Heart left ventricle (tissue), 16 donors: ENCODE results near the gene MET. TPM values are rescaled to one million over a fixed set of nuclear protein-coding genes. Genes with fewer than 3 reads are reported as not detected.

Experiments
- ATAC-seq, 4 donors: fragments of 200-7000 bp; cut with Tn5 transposase; one replicate each; pipeline ENCODE4 v1.9.1; 2020 to 2022; ENCODE audit warnings: moderate library complexity in 4 of 4, mild to moderate bottlenecking in 3 of 4, moderate number of reproducible peaks in 1 of 4
- DNase-seq, 5 donors: peaks; one replicate each; pipeline ENCODE4 v3.0.0-alpha.2; 2020
- H3K27ac ChIP-seq, 12 donors: fragments of 200-600 bp; sonication (generic) in 4 of 12; one replicate each; pipeline versions ENCODE4 v1.5.0 to v1.8.0; 2016 to 2022; ENCODE audit warnings: mild to moderate bottlenecking in 2 of 12
- H3K27me3 ChIP-seq, 9 donors: fragments of 200-600 bp; sonication (generic) in 2 of 9; one replicate each; pipeline versions ENCODE4 v1.5.1 to v1.8.0; 2016 to 2022; ENCODE audit warnings: mild to moderate bottlenecking in 3 of 9
- H3K36me3 ChIP-seq, 9 donors: fragments of 200-600 bp; sonication (generic) in 2 of 9; one replicate each; pipeline versions ENCODE4 v1.5.0 to v1.8.0; 2018 to 2022; ENCODE audit warnings: mild to moderate bottlenecking in 2 of 9
- H3K4me1 ChIP-seq, 12 donors: fragments of 200-600 bp; sonication (generic) in 4 of 12; one replicate each; pipeline versions ENCODE4 v1.5.0 to v1.8.0; 2016 to 2022; ENCODE audit warnings: mild to moderate bottlenecking in 3 of 12
- H3K4me3 ChIP-seq, 12 donors: fragments of 200-600 bp; sonication (generic) in 4 of 12; one replicate each; pipeline versions ENCODE4 v1.5.0 to v1.8.0; 2017 to 2022; ENCODE audit warnings: mild to moderate bottlenecking in 9 of 12, moderate library complexity in 4 of 12
- H3K9me3 ChIP-seq, 12 donors: fragments of 200-600 bp; sonication (generic) in 4 of 12; one replicate each; pipeline versions ENCODE4 v1.5.0 to v1.8.0; 2016 to 2022; ENCODE audit warnings: mild to moderate bottlenecking in 1 of 12
- CTCF ChIP-seq, 12 donors: fragments of 200-600 bp; sonication (generic) in 4 of 12; IDR thresholded peaks; one replicate each; pipeline versions ENCODE4 v1.5.0 to v1.8.0; 2018 to 2022; ENCODE audit warnings: antibody characterized with exemption in 12 of 12, mild to moderate bottlenecking in 5 of 12
- POLR2A ChIP-seq, 2 donors: fragments of 450-650 bp; IDR thresholded peaks; one replicate each; pipeline ENCODE4 v1.6.1; 2017; ENCODE audit warnings: antibody characterized with exemption in 2 of 2, mild to moderate bottlenecking in 2 of 2, moderate library complexity in 2 of 2
- WGBS, 4 donors: extraction: QIAGEN DNeasy Blood & Tissue Kit in 2 of 4; methylation state at CpG; one replicate each; pipeline versions ENCODE4 v1.1.5 to v1.1.7; 2013 to 2018; 5-methylcytosine and 5-hydroxymethylcytosine counted together
- intact Hi-C, 10 donors: fragments of 100-400 bp; cut with DNase I; formaldehyde crosslinking; loops; one replicate each; pipeline versions ENCODE4 v1.11.1 to v1.14.2; 2022
- polyA plus RNA-seq, 2 donors: library from polyadenylated mRNA; stranded (reverse); fragments of 200-250 nt; gene quantifications; one replicate each; pipeline ENCODE4 v1.2.3, GENCODE V29; 2013
- total RNA-seq, 9 donors: library from RNA; depleted of rRNA in 2 of 9; stranded (reverse); fragments of >200 nt in 2 of 9; fragmentation: NEBNext Ultra II Directional in 3 of 9; extraction: Animal tissue kit (Norgen Biotek cat#: 25700) in 3 of 9; gene quantifications; one replicate each; pipeline versions ENCODE4 v1.1.0 to v1.2.4, GENCODE V29; 2016 to 2023
- donor health status: ischemic (EF 13 %, LVEDD 7.1; RV severe dilation, severe dysfunction).
- donor health status: healthy with polysubstance abuse.
- donor health status: DM: no; HTN: yes; CAD: no.
- donor health status: DM: no; HTN: no; CAD: no.
- donor health status: ischemic (EF 25% LVEDD 6.9; RV normal size, moderate dysfunction).
- donor health status: ischemic (EF 25% LVEDD 5.7; RV mildly dilated, moderate dysfunction).
- donor health status: healthy.
- donor health status: DM: yes; HTN: yes; CAD: no.
- donor health status: ischemic (EF 35%, LVEDD 5.7; RV mildly dilated, moderate dysfunction).
- donor health status: nonischemic (EF 11% LVEDD 7.7; RV severe dilation, severe dysfunction).
- donor health status: DM: yes; HTN: yes; CAD: no.
- donor health status: PGD.
- donor health status: ischemic (EF 29% LVEDD 5.4; RV normal size, mild dysfunction).
- donor health status: nonischemic (EF 23%, LVEDD 6.1; RV moderate dilation, normal function).

The MET gene
- total and polyA plus RNA-seq, 11 donors, result 2.4 to 29.7 (median 14.3) TPM

- 88 to 97% (median 94%) methylated on average over 1 of the region's 1 CpG for WGBS, 4 donors
- no peaks in the 10 kb centered on the region for H3K9me3 ChIP-seq
- H3K4me1 ChIP-seq, result peaks cover 0 to 26% (median 3%) of the 10 kb centered on the region in 12 donors
- H3K4me3 ChIP-seq, result no peak overlapping the region
- no peaks in the 10 kb centered on the region for H3K36me3 ChIP-seq
- H3K27me3 ChIP-seq, result no peaks in the 10 kb centered on the region
- intact Hi-C loops, result no loop called here
- no peak overlapping the region for H3K27ac ChIP-seq
- no peak for TF ChIP-seq CTCF (IDR thresholded peaks at IDR 0.05)
- DNase-seq (no peak), ATAC-seq (no peak)
Measured at GRCh38 chr7:116697152-116697551, 25.2 kb downstream of the MET start.

- Histone ChIP-seq H3K4me3 (no peak overlapping the region), H3K4me1 (peaks cover 0 to 26% (median 3%) of the 10 kb centered on the region in 12 donors), H3K36me3 (no peaks in the 10 kb centered on the region), H3K27ac (no peak overlapping the region), H3K9me3 (no peaks in the 10 kb centered on the region), H3K27me3 (no peaks in the 10 kb centered on the region)
- DNase-seq, result no peak
- 33 to 98% (median 96%) methylated on average over 1 of the region's 1 CpG for WGBS, 4 donors
- no peak for ATAC-seq
- intact Hi-C loops, result no loop called here
- no peak for TF ChIP-seq CTCF (IDR thresholded peaks at IDR 0.05)
- no peak for TF ChIP-seq POLR2A (IDR thresholded peaks at IDR 0.05)
Measured at GRCh38 chr7:116697761-116698160, 25.8 kb downstream of the MET start.

GRCh38 chr7:116698396-116698795, 26.4 kb downstream of the MET start:
- no peak for ATAC-seq
- intact Hi-C loops, result no loop called here
- Histone ChIP-seq H3K4me1 (peaks cover 0 to 26% (median 3%) of the 10 kb centered on the region in 12 donors), H3K27me3 (no peaks in the 10 kb centered on the region), H3K4me3 (no peak overlapping the region), H3K36me3 (no peaks in the 10 kb centered on the region), H3K9me3 (no peaks in the 10 kb centered on the region), H3K27ac (no peak overlapping the region)
- TF ChIP-seq POLR2A (IDR thresholded peaks at IDR 0.05) (no peak), CTCF (IDR thresholded peaks at IDR 0.05) (no peak)
- no peak for DNase-seq
- 65 to 78% (median 68%) methylated on average over 2 of the region's 2 CpGs for WGBS, 4 donors

DNA sequence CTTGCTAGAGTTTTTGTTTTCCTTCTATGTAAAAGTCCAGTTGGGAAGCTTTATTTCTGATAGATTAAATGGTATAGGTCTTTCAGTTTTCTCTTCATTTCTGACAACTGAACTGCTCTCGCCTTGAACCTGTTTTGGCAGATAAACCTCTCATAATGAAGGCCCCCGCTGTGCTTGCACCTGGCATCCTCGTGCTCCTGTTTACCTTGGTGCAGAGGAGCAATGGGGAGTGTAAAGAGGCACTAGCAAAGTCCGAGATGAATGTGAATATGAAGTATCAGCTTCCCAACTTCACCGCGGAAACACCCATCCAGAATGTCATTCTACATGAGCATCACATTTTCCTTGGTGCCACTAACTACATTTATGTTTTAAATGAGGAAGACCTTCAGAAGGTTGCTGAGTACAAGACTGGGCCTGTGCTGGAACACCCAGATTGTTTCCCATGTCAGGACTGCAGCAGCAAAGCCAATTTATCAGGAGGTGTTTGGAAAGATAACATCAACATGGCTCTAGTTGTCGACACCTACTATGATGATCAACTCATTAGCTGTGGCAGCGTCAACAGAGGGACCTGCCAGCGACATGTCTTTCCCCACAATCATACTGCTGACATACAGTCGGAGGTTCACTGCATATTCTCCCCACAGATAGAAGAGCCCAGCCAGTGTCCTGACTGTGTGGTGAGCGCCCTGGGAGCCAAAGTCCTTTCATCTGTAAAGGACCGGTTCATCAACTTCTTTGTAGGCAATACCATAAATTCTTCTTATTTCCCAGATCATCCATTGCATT, 27.1 kb downstream of the MET start:
- H3K27me3 ChIP-seq, result no peaks in the 10 kb centered on the region
- no peak for TF ChIP-seq CTCF (IDR thresholded peaks at IDR 0.05)
- no peak for TF ChIP-seq POLR2A (IDR thresholded peaks at IDR 0.05)
- H3K4me3 ChIP-seq, result no peak overlapping the region
- ATAC-seq, result peak in 2 of 4 donors; percentile 60 to 66
- H3K27ac ChIP-seq, result no peak overlapping the region
- H3K36me3 ChIP-seq, result no peaks in the 10 kb centered on the region
- WGBS, 4 donors, result 64 to 71% (median 67%) methylated on average over 12 of the region's 12 CpGs
- H3K9me3 ChIP-seq, result no peaks in the 10 kb centered on the region
- H3K4me1 ChIP-seq, result peaks cover 0 to 26% (median 1%) of the 10 kb centered on the region in 12 donors
- DNase-seq, result no peak
- intact Hi-C loops, result no loop called here
